Glutamatergic neuron (in vitro differentiated cells): ENCODE results near the gene NIPAL4. TPM values are rescaled to one million over a fixed set of nuclear protein-coding genes. Genes with fewer than 3 reads are reported as not detected.

Experiments
- DNase-seq: peaks from one replicate; pipeline ENCODE4 v3.0.0; 2022
- H3K27ac Mint-ChIP-seq: one replicate; pipeline ENCODE4 v1.8.0; 2020; ENCODE audit warnings: mild to moderate bottlenecking, mixed read lengths, inconsistent platforms; ENCODE audit not compliant: unreplicated experiment
- H3K27me3 Mint-ChIP-seq: one replicate; pipeline ENCODE4 v1.8.0; 2020; ENCODE audit warnings: mild to moderate bottlenecking, moderate library complexity, mixed read lengths, inconsistent platforms; ENCODE audit not compliant: unreplicated experiment
- H3K36me3 Mint-ChIP-seq: one replicate; pipeline ENCODE4 v1.8.0; 2020; ENCODE audit warnings: mild to moderate bottlenecking, mixed read lengths, inconsistent platforms; ENCODE audit not compliant: unreplicated experiment
- H3K4me1 Mint-ChIP-seq: one replicate; pipeline ENCODE4 v1.8.0; 2020; ENCODE audit warnings: mild to moderate bottlenecking, low read depth, mixed read lengths, inconsistent platforms; ENCODE audit not compliant: unreplicated experiment
- H3K4me3 Mint-ChIP-seq: one replicate; pipeline ENCODE4 v1.8.0; 2020; ENCODE audit warnings: mild to moderate bottlenecking, mixed read lengths, inconsistent platforms; ENCODE audit not compliant: unreplicated experiment
- H3K9me3 Mint-ChIP-seq: one replicate; pipeline ENCODE4 v1.8.0; 2020; ENCODE audit warnings: mild to moderate bottlenecking, moderate library complexity, mixed read lengths, inconsistent platforms; ENCODE audit not compliant: unreplicated experiment
- total RNA-seq: library from RNA; stranded (reverse); fragmentation: NEBNext Ultra II Directional; extraction: Animal tissue kit (Norgen Biotek cat#: 25700); gene quantifications from one replicate; pipeline ENCODE4 v1.2.1, GENCODE V29; 2021; ENCODE audit not compliant: unreplicated experiment
- TF ChIP-seq, protein P1 (sequence below): fragments of 200-600 bp; sonication (generic); IDR thresholded peaks from one replicate; pipeline ENCODE4 v1.5.0; 2021; ENCODE audit not compliant: partially characterized antibody, unreplicated experiment

NIPAL4 gene
- total RNA-seq, 1 donor from 2014 or later, result not detected

DNA sequence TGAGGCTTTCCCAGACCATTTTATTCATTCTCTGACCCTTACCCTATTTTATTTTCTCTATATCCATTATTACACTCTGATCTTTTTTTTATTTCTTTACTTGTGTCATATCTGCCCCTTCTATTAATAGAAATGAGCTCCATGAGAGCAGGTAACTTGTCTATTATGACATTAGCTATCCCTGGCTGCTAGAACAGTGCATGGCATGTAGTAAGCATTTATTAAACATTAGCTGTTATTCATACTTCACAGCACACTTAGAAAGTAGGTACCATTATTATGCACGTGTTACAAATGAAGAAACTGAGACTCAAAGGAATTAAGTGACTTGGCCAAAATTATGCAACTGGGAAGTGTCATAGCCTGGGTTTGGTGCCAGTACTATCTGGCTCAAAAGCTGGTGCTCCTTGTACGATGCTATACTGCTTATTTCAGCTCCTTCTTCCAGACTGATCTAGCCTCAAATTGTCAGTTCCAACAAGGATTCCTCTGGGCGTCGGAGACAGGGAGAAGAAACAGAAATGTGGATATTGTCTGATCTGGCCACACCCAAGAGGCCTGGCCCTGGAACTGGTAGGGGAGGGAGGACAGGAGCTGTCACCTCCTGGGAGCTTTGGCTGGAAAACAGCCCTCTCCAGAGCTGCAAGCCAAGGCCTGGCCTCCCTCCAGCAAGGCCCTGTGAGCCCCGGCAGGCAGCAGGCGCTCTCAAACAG is 10.8 kb upstream of the NIPAL4 start:
- H3K36me3 Mint-ChIP-seq, result no peaks in the 10 kb centered on the region
- DNase-seq, result no peak

DNA sequence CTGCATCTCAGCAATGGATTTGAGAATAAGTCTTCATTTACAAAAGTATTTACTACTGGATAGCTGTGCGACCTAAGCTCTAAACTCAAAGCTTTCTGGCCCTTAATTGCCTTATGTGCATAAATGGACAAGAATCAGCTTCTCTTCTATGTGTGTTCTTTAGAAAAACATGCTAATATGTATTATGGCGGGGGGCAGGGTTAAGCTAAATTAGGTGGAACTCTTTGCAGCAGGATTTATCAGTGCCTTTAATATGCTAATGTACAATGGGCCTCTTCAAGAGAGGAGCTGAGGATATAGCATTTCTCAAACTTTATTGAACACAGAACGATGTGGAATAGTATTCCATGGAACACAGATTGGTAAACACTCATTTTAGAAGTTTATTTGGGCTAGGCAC is 10.0 kb upstream of the NIPAL4 start:
- no peak overlapping the region for H3K27ac Mint-ChIP-seq
- TF ChIP-seq, protein P1, sequence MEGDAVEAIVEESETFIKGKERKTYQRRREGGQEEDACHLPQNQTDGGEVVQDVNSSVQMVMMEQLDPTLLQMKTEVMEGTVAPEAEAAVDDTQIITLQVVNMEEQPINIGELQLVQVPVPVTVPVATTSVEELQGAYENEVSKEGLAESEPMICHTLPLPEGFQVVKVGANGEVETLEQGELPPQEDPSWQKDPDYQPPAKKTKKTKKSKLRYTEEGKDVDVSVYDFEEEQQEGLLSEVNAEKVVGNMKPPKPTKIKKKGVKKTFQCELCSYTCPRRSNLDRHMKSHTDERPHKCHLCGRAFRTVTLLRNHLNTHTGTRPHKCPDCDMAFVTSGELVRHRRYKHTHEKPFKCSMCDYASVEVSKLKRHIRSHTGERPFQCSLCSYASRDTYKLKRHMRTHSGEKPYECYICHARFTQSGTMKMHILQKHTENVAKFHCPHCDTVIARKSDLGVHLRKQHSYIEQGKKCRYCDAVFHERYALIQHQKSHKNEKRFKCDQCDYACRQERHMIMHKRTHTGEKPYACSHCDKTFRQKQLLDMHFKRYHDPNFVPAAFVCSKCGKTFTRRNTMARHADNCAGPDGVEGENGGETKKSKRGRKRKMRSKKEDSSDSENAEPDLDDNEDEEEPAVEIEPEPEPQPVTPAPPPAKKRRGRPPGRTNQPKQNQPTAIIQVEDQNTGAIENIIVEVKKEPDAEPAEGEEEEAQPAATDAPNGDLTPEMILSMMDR, result no peak

More for the DNA sequence above, 10.8 kb upstream of the NIPAL4 start:
- H3K4me1 Mint-ChIP-seq, result peaks cover 2% of the 10 kb centered on the region
- no peaks in the 10 kb centered on the region for H3K9me3 Mint-ChIP-seq
- TF ChIP-seq, protein P1, result no peak
- no peak overlapping the region for H3K27ac Mint-ChIP-seq
- H3K27me3 Mint-ChIP-seq, result peaks cover 3% of the 10 kb centered on the region
- no peak overlapping the region for H3K4me3 Mint-ChIP-seq

DNA sequence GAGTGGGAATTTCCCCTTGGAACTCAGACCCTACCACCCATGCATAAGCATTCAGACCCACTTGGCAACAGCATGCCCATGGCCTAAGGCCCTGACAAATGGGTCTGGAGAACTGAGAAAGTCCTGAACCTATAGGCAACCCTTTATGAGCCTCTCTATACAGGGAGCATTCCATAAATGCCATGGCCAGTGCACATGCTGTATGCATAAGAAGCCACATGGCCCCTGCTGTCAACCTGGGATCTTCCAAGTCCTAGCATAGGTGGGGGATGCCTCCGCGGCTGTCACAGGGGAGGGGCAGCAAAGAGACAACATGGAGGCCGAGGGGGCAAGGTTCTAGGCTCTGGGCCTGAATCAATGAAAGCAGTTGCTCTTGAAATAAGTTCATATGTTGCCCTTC is 8.2 kb upstream of the NIPAL4 start:
- Mint-ChIP-seq H3K9me3 (no peaks in the 10 kb centered on the region), H3K27ac (no peak overlapping the region), H3K4me1 (peaks cover 2% of the 10 kb centered on the region), H3K4me3 (no peak overlapping the region), H3K27me3 (peaks cover 3% of the 10 kb centered on the region), H3K36me3 (no peaks in the 10 kb centered on the region)
- no peak for DNase-seq
- TF ChIP-seq, protein P1, result no peak

More for the DNA sequence above, 10.0 kb upstream of the NIPAL4 start:
- no peak for DNase-seq
- peaks cover 2% of the 10 kb centered on the region for H3K4me1 Mint-ChIP-seq
- H3K27me3 Mint-ChIP-seq, result peaks cover 3% of the 10 kb centered on the region
- H3K4me3 Mint-ChIP-seq, result no peak overlapping the region
- no peaks in the 10 kb centered on the region for H3K36me3 Mint-ChIP-seq
- no peaks in the 10 kb centered on the region for H3K9me3 Mint-ChIP-seq

DNA sequence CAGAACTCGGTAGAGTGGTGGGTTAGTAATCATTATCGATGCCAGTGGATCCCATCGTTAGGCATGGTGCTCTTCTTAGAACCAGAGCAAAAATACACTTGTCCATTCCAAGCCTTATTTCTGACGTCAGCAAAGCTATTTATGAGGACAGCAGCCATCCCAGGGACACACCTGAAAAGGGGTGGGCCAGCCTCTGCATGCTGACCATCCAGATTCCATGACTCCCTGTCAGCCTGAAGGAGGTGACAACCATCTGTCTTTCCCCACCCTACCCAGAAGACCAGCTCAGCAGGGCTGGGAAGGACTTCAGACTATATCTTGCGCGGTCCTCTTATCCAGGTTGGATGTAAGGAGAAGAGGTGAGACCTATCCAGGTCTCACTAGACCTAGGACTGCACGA is 5.7 kb upstream of the NIPAL4 start:
- no peaks in the 10 kb centered on the region for H3K9me3 Mint-ChIP-seq
- no peak overlapping the region for H3K27ac Mint-ChIP-seq
- H3K36me3 Mint-ChIP-seq, result no peaks in the 10 kb centered on the region
- no peak for DNase-seq
- no peak overlapping the region for H3K4me3 Mint-ChIP-seq
- H3K4me1 Mint-ChIP-seq, result peaks cover 2% of the 10 kb centered on the region
- H3K27me3 Mint-ChIP-seq, result peaks cover 7% of the 10 kb centered on the region
- TF ChIP-seq, protein P1, result no peak

DNA sequence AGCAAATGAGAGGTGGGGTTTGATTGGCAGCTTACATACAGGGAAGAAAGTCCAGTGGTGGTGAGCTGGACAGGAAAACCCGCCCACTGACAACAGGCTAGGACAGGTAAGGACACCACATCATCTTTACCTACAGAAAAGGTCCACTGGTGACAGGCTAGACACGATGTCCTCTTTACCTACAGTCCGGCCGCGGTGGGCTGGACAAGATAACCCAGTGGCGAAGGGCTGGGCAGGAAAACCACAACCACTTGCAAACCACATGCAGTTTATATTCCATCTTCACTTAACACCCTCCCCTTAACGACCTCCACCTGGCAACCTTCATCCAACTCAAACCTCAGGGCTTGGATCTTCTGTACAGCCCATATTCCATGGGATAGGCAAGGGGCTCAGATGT is 5.0 kb upstream of the NIPAL4 start:
- Mint-ChIP-seq H3K36me3 (no peaks in the 10 kb centered on the region), H3K27me3 (peaks cover 10% of the 10 kb centered on the region), H3K4me1 (peaks cover 2% of the 10 kb centered on the region), H3K4me3 (no peak overlapping the region), H3K9me3 (no peaks in the 10 kb centered on the region), H3K27ac (no peak overlapping the region)
- TF ChIP-seq, protein P1, result no peak
- DNase-seq, result no peak
